Suprapubic skin (tissue), 4 donors: ENCODE results near the gene SPRED2. TPM values are rescaled to one million over a fixed set of nuclear protein-coding genes. Genes with fewer than 3 reads are reported as not detected.

ENCODE experiments used
- DNase-seq, 2 donors: peaks; one replicate each; pipeline ENCODE4 v3.0.0-alpha.2; 2019; ENCODE audit warnings: low spot score in 2 of 2
- H3K27ac ChIP-seq: fragments of 200-600 bp; sonication (generic); one replicate; pipeline ENCODE4 v1.5.1; 2019
- H3K27me3 ChIP-seq: fragments of 200-600 bp; sonication (generic); one replicate; pipeline ENCODE4 v1.5.1; 2019
- H3K36me3 ChIP-seq: fragments of 200-600 bp; sonication (generic); one replicate; pipeline ENCODE4 v1.5.1; 2019
- H3K4me1 ChIP-seq: fragments of 200-600 bp; sonication (generic); one replicate; pipeline ENCODE4 v1.5.1; 2019
- H3K4me3 ChIP-seq: fragments of 200-600 bp; sonication (generic); one replicate; pipeline ENCODE4 v1.5.1; 2019; ENCODE audit warnings: mild to moderate bottlenecking
- H3K9me3 ChIP-seq: fragments of 200-600 bp; sonication (generic); one replicate; pipeline ENCODE4 v1.5.1; 2019
- CTCF ChIP-seq, 2 donors: fragments of 200-600 bp in 1 of 2; fragments of 450-650 bp in 1 of 2; sonication (generic) in 1 of 2; IDR thresholded peaks; one replicate each; pipeline ENCODE4 v1.5.1; 2016 to 2019; ENCODE audit warnings: antibody characterized with exemption in 2 of 2, mild to moderate bottlenecking in 1 of 2, moderate library complexity in 1 of 2
- EP300 ChIP-seq: sonication (generic); formaldehyde crosslinking; IDR thresholded peaks from one replicate; pipeline ENCODE4 v1.6.1; 2017; ENCODE audit warnings: antibody characterized with exemption
- POLR2A ChIP-seq, 2 donors: fragments of 450-650 bp; IDR thresholded peaks; one replicate each; pipeline ENCODE4 v1.6.1; 2017; ENCODE audit warnings: antibody characterized with exemption in 2 of 2, mild to moderate bottlenecking in 2 of 2, moderate library complexity in 2 of 2
- POLR2AphosphoS5 ChIP-seq, 3 donors: sonication (generic); formaldehyde crosslinking; IDR thresholded peaks; one replicate each; pipeline ENCODE4 v1.6.1; 2017; ENCODE audit warnings: antibody characterized with exemption in 3 of 3
- WGBS: methylation state at CpG from one replicate; pipeline ENCODE4 v1.1.5; 2018; 5-methylcytosine and 5-hydroxymethylcytosine counted together
- total RNA-seq, 4 donors: library from RNA; depleted of rRNA; stranded (reverse); fragments of >200 nt; gene quantifications; one replicate each; pipeline ENCODE4 v1.1.0, GENCODE V29; 2016

Gene SPRED2
- total RNA-seq, 4 donors from 2014 or later = 17.8 to 27.5 (median 18.7) TPM

GRCh38 chr2:65267008-65267407 is 165.4 kb downstream of the SPRED2 start:
- WGBS = 100% methylated on average over 1 of the region's 1 CpG
- TF ChIP-seq POLR2AphosphoS5 (IDR thresholded peaks at IDR 0.05) (no peak), EP300 (no peak), POLR2A (IDR thresholded peaks at IDR 0.05) (no peak), CTCF (IDR thresholded peaks at IDR 0.05) (no peak)
- no peaks in the 10 kb centered on the region for H3K27me3 ChIP-seq
- no peaks in the 10 kb centered on the region for H3K4me1 ChIP-seq
- no peak for DNase-seq
- peaks cover 50% of the 10 kb centered on the region for H3K36me3 ChIP-seq
- no peak overlapping the region for H3K27ac ChIP-seq
- H3K9me3 ChIP-seq = no peaks in the 10 kb centered on the region
- no peak overlapping the region for H3K4me3 ChIP-seq

GRCh38 chr2:65265671-65266045 is 166.7 kb downstream of the SPRED2 start:
- no peak for TF ChIP-seq CTCF (IDR thresholded peaks at IDR 0.05)
- no peak for TF ChIP-seq EP300
- no peak for TF ChIP-seq POLR2A (IDR thresholded peaks at IDR 0.05)
- TF ChIP-seq POLR2AphosphoS5 (IDR thresholded peaks at IDR 0.05) = no peak
- H3K27me3 ChIP-seq = no peaks in the 10 kb centered on the region

GRCh38 chr2:65264821-65265670 is 167.4 kb downstream of the SPRED2 start:
- H3K36me3 ChIP-seq = peaks cover 46% of the 10 kb centered on the region
- no peak for TF ChIP-seq EP300
- TF ChIP-seq CTCF (IDR thresholded peaks at IDR 0.05) = peak; percentile 47 to 62
- TF ChIP-seq POLR2AphosphoS5 (IDR thresholded peaks at IDR 0.05) = no peak
- no peak for TF ChIP-seq POLR2A (IDR thresholded peaks at IDR 0.05)
- no peaks in the 10 kb centered on the region for H3K27me3 ChIP-seq
- WGBS = 43% methylated on average over 8 of the region's 8 CpGs
- no peaks in the 10 kb centered on the region for H3K9me3 ChIP-seq
- no peak overlapping the region for H3K27ac ChIP-seq
- H3K4me1 ChIP-seq = no peaks in the 10 kb centered on the region
- DNase-seq = no peak
- no peak overlapping the region for H3K4me3 ChIP-seq

More at GRCh38 chr2:65265671-65266045, 166.7 kb downstream of the SPRED2 start:
- no peak for DNase-seq
- peaks cover 42% of the 10 kb centered on the region for H3K36me3 ChIP-seq
- H3K4me1 ChIP-seq = no peaks in the 10 kb centered on the region
- no peak overlapping the region for H3K27ac ChIP-seq
- H3K9me3 ChIP-seq = no peaks in the 10 kb centered on the region
- no peak overlapping the region for H3K4me3 ChIP-seq

GRCh38 chr2:65263986-65264385 is 168.4 kb downstream of the SPRED2 start:
- Histone ChIP-seq H3K4me1 (no peaks in the 10 kb centered on the region), H3K36me3 (peaks cover 53% of the 10 kb centered on the region), H3K4me3 (no peak overlapping the region), H3K27ac (no peak overlapping the region), H3K27me3 (no peaks in the 10 kb centered on the region), H3K9me3 (no peaks in the 10 kb centered on the region)
- DNase-seq = no peak
- TF ChIP-seq POLR2AphosphoS5 (IDR thresholded peaks at IDR 0.05) (no peak), POLR2A (IDR thresholded peaks at IDR 0.05) (no peak), CTCF (IDR thresholded peaks at IDR 0.05) (no peak), EP300 (no peak)
- 95% methylated on average over 7 of the region's 7 CpGs for WGBS

GRCh38 chr2:65263262-65263661 is 169.1 kb downstream of the SPRED2 start:
- 67% methylated on average over 1 of the region's 1 CpG for WGBS
- TF ChIP-seq CTCF (IDR thresholded peaks at IDR 0.05) (no peak), EP300 (no peak), POLR2A (IDR thresholded peaks at IDR 0.05) (no peak), POLR2AphosphoS5 (IDR thresholded peaks at IDR 0.05) (no peak)
- Histone ChIP-seq H3K27me3 (no peaks in the 10 kb centered on the region), H3K27ac (no peak overlapping the region), H3K4me1 (no peaks in the 10 kb centered on the region), H3K4me3 (no peak overlapping the region), H3K9me3 (no peaks in the 10 kb centered on the region), H3K36me3 (peaks cover 51% of the 10 kb centered on the region)
- DNase-seq = no peak
